Thoracic aorta (tissue), 2 donors: Measurements from ENCODE around the gene PPP6R2. TPM values are rescaled to one million over a fixed set of nuclear protein-coding genes. Genes with fewer than 3 reads are reported as not detected.
A peak's percentile ranks its signal among the peaks of the same experiment; 100 is the strongest.
"Not testable (repeated sequence)": the region's sequence is repeated elsewhere in the genome, so short reads cannot be mapped to it uniquely, and the experiment has no call there.

Experiments used
- ATAC-seq: fragments of 150-250 bp; one replicate; pipeline ENCODE4 v1.8.0; 2017; ENCODE audit warnings: low read depth; ENCODE audit not compliant: insufficient number of reproducible peaks, low FRiP score
- DNase-seq: peaks from one replicate; pipeline ENCODE4 v3.0.0-alpha.2; 2020; ENCODE audit warnings: low spot score
- H3K27ac ChIP-seq, 2 donors: fragments of 200-600 bp; sonication (generic); 1 replicate in 1 of 2; 2 replicates in 1 of 2; pipeline ENCODE4 v1.5.1; 2016; ENCODE audit warnings: mild to moderate bottlenecking in 2 of 2, moderate library complexity in 2 of 2
- H3K27me3 ChIP-seq: fragments of 200-600 bp; sonication (generic); replicated peaks from 2 replicates; pipeline ENCODE4 v1.6.0; 2016; ENCODE audit warnings: mild to moderate bottlenecking; ENCODE audit not compliant: insufficient read depth
- H3K36me3 ChIP-seq: fragments of 200-600 bp; sonication (generic); one replicate; pipeline ENCODE4 v1.5.1; 2016
- H3K4me1 ChIP-seq, 2 donors: fragments of 200-600 bp; sonication (generic); 1 replicate in 1 of 2; 2 replicates in 1 of 2; pipeline versions ENCODE4 v1.5.1 to v1.6.0; 2016; ENCODE audit warnings: low read depth in 2 of 2, mild to moderate bottlenecking in 1 of 2; ENCODE audit not compliant: control insufficient read depth in 1 of 2
- H3K4me3 ChIP-seq: fragments of 200-600 bp; sonication (generic); 2 replicates; pipeline ENCODE4 v1.5.1; 2016; ENCODE audit warnings: mild to moderate bottlenecking
- H3K9me3 ChIP-seq: fragments of 200-600 bp; sonication (generic); 2 replicates; pipeline ENCODE4 v1.5.1; 2016
- CTCF ChIP-seq: fragments of 200-600 bp; sonication (generic); IDR thresholded peaks from one replicate; pipeline ENCODE4 v1.5.1; 2019; ENCODE audit warnings: antibody characterized with exemption
- total RNA-seq, 2 donors: library from RNA; depleted of rRNA; stranded (reverse); fragments of >200 nt; gene quantifications; one replicate each; pipeline versions ENCODE4 v1.1.0 to v1.2.3, GENCODE V29; 2016

PPP6R2 gene
- total RNA-seq, 2 donors from 2014 or later = 61.2 to 73.6 TPM

DNA sequence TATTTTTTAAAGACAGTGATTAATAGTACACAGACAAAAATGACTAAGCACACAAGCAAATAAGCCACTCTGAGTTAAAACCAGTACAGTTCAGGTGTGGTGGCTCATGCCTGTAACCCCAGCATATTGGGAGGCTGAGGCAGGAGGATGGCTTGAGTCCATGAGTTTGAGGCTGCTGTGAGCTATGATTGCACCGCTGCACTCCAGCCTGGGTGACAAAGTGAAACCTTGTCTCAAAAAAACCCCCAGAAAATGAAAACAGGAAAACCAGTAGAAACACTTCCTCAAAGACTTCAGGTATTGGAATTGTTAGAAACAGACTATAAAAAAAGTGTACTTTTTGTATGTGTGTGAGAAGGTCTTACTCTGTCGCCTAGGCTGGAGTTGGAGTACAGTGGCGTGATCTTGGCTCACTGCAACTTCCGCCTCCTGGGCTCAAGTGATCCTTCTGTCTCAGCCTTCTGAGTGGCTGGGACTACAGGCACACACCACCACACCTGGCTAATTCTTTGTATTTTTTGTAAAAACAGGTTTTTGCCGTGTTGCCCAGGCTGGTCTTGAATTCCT, 33.0 kb downstream of the PPP6R2 start:
- H3K36me3 ChIP-seq = peaks cover 40% of the 10 kb centered on the region
- no peak overlapping the region for H3K4me3 ChIP-seq
- no peak for ATAC-seq
- no peaks in the 10 kb centered on the region for H3K27me3 ChIP-seq
- no peaks in the 10 kb centered on the region for H3K4me1 ChIP-seq
- no peak for DNase-seq
- H3K9me3 ChIP-seq = no peaks in the 10 kb centered on the region
- TF ChIP-seq CTCF = no peak
- no peak overlapping the region for H3K27ac ChIP-seq

GRCh38 chr22:50381021-50381555, 38.0 kb downstream of the PPP6R2 start:
- peaks cover 21% of the 10 kb centered on the region for H3K36me3 ChIP-seq
- H3K27ac ChIP-seq, DNase-seq, H3K4me3 ChIP-seq, H3K9me3 ChIP-seq, H3K4me1 ChIP-seq, H3K27me3 ChIP-seq, ATAC-seq: not testable (repeated sequence)

GRCh38 chr22:50396751-50397370, 53.7 kb downstream of the PPP6R2 start:
- Histone ChIP-seq H3K4me1 (peaks cover 0 to 4% of the 10 kb centered on the region in 2 donors), H3K27ac (no peak overlapping the region), H3K36me3 (peaks cover 2% of the 10 kb centered on the region), H3K4me3 (no peak overlapping the region), H3K9me3 (no peaks in the 10 kb centered on the region), H3K27me3 (no peaks in the 10 kb centered on the region)
- no peak for ATAC-seq
- DNase-seq = no peak
- no peak for TF ChIP-seq CTCF

DNA sequence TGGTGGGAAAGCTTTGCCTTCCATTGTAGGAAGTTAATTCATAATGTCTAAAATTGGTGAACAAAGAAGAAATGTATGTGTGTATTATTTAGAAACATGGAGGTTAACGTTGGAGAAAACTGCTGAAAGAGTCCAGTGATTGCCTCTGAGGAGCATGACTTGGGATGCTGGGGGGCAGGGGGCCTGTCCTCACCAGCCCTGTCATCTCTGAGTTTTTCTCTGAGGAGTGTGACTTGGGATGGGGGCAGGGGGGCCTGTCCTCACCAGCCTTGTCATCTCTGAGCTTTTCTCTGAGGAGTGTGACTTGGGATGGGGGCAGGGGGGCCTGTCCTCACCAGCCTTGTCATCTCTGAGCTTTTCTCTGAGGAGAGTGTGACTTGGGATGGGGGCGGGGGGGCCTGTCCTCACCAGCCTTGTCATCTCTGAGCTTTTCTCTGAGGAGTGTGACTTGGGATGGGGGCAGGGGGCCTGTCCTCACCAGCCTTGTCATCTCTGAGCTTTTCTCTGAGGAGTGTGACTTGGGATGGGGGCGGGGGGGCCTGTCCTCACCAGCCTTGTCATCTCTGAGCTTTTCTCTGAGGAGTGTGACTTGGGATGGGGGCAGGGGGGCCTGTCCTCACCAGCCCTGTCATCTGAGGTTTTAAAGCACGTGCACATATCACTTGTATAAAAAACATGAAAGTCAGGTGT, 54.4 kb downstream of the PPP6R2 start:
- not testable (repeated sequence) for H3K4me1 ChIP-seq, ATAC-seq

GRCh38 chr22:50398831-50399648, 55.9 kb downstream of the PPP6R2 start:
- ATAC-seq (no peak), DNase-seq (no peak)
- Histone ChIP-seq H3K36me3 (peaks cover 2% of the 10 kb centered on the region), H3K27ac (peak overlapping the region in 1 of 2 donors; percentile 25), H3K4me3 (no peak overlapping the region), H3K9me3 (no peaks in the 10 kb centered on the region), H3K4me1 (peaks cover 0 to 4% of the 10 kb centered on the region in 2 donors), H3K27me3 (no peaks in the 10 kb centered on the region)
- no peak for TF ChIP-seq CTCF

More for the DNA sequence above, 54.4 kb downstream of the PPP6R2 start:
- H3K36me3 ChIP-seq, H3K9me3 ChIP-seq, H3K27me3 ChIP-seq, H3K27ac ChIP-seq, H3K4me3 ChIP-seq, DNase-seq: not testable (repeated sequence)
